Stimulated activated naive CD8-positive, alpha-beta T cell treated with anti-CD3 and anti-CD28 coated beads, Interleukin-15, Interleukin-2, amounts not matched to agents 100 ng/mL and 50 ng/mL, for 24 hours (primary cell): Measurements from ENCODE around the gene LHFPL4.

ENCODE experiments used
- H3K27ac Mint-ChIP-seq: one replicate; pipeline ENCODE4 v1.8.0; 2021; ENCODE audit warnings: mild to moderate bottlenecking, mixed read lengths
- H3K27me3 Mint-ChIP-seq: one replicate; pipeline ENCODE4 v1.8.0; 2021; ENCODE audit warnings: mixed read lengths
- H3K36me3 Mint-ChIP-seq: one replicate; pipeline ENCODE4 v1.8.0; 2021; ENCODE audit warnings: low read depth, mixed read lengths
- H3K4me1 Mint-ChIP-seq: one replicate; pipeline ENCODE4 v1.8.0; 2021; ENCODE audit warnings: low read depth, mixed read lengths
- H3K4me3 Mint-ChIP-seq: one replicate; pipeline ENCODE4 v1.8.0; 2021; ENCODE audit warnings: mild to moderate bottlenecking, mixed read lengths
- H3K9me3 Mint-ChIP-seq: one replicate; pipeline ENCODE4 v1.8.0; 2021; ENCODE audit warnings: mixed read lengths

The LHFPL4 gene

DNA sequence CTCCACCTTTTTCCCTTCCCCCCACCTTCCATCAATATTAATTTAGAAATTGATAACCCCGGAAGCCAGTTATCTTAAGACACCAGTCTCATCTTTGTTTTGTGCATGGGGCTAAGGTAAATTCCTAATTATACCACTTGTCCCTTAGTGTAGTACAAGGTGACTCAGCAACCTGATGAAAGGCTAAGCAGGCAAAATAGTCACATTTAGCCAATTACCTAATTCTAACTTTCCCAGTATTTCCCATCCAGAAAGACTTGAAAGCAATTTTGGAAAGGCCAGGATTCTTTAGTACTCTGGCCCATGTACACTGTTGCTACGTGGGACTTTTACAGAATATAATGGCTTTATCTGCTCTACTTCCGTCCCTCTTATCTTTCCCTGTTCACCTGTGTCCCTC lies 83.6 kb downstream of the LHFPL4 start:
- Mint-ChIP-seq H3K36me3 (peaks cover 82% of the 10 kb centered on the region), H3K4me1 (peaks cover 10% of the 10 kb centered on the region), H3K9me3 (no peaks in the 10 kb centered on the region), H3K27ac (peak overlapping the region; percentile 56), H3K4me3 (no peak overlapping the region), H3K27me3 (no peaks in the 10 kb centered on the region)

DNA sequence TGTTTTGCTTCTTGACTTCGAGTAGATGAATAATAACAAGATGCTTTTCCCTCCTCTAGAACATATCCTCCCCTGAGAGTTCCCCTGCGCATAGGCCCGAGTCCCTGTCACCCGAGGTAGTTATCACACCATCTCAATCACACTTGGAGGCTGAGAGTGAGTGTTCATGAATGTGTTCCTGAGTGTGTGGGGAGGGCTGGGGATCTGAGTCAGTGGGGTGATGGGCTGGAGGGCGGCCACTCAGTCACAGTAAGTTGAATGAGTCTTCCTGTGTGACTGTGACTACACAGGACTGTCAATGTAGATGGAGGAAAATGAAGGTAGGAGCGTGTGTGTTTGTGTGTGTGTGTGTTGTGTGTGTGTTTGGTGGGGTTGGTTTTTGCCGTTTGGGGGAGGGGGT lies 85.2 kb downstream of the LHFPL4 start:
- Mint-ChIP-seq H3K4me1 (peaks cover 10% of the 10 kb centered on the region), H3K36me3 (peaks cover 79% of the 10 kb centered on the region), H3K27ac (peak overlapping the region; percentile 49), H3K4me3 (no peak overlapping the region), H3K27me3 (no peaks in the 10 kb centered on the region), H3K9me3 (no peaks in the 10 kb centered on the region)

DNA sequence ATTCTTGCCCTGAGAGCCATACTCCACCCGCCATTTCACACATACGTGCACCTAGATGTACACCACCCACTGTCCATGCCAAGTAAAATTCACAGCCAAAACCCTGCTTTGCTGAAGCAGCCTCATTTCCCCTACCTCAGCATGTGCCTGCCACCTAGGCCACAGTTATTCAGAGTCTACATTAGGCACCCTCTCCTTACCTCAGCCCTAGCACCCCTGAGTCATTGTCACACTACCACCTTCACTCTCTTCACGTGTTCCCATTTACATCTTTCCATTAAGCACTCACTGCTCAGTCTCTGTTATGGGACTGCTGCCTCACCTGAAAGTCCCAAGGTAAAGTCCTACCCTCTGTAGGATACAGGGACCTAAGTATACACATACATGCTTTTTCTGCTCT lies 86.2 kb downstream of the LHFPL4 start:
- Mint-ChIP-seq H3K27ac (peak overlapping the region; percentile 54), H3K4me1 (peaks cover 10% of the 10 kb centered on the region), H3K4me3 (no peak overlapping the region), H3K36me3 (peaks cover 72% of the 10 kb centered on the region), H3K9me3 (no peaks in the 10 kb centered on the region), H3K27me3 (no peaks in the 10 kb centered on the region)

DNA sequence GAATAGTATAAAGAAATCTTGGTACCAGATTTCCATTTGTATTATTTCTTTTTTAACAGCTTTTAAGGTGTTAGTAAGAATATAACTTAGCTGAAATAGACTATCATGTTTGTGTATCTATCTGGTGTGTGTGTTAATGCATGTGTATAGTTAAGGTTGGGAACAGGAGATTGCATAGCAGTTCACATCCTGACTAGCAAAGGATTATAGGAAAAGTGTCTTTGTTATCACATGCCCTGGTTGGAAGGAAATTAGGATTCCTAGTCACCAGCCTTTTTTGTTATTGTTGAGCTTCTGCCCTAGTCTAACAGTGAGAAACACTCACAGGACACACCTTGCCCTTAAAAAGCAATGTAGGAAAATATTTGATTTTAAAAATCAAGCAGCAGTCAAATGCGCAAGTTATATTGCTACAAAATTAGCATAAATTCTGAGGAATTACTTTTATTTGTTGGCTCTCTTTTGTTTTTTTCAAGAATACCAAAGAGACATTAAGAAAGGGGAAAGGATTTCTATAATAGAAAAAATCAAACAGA lies 98.0 kb downstream of the LHFPL4 start:
- Mint-ChIP-seq H3K27me3 (no peaks in the 10 kb centered on the region), H3K4me1 (peaks cover 16% of the 10 kb centered on the region), H3K4me3 (no peak overlapping the region), H3K36me3 (peaks cover 62% of the 10 kb centered on the region), H3K9me3 (no peaks in the 10 kb centered on the region), H3K27ac (no peak overlapping the region)

DNA sequence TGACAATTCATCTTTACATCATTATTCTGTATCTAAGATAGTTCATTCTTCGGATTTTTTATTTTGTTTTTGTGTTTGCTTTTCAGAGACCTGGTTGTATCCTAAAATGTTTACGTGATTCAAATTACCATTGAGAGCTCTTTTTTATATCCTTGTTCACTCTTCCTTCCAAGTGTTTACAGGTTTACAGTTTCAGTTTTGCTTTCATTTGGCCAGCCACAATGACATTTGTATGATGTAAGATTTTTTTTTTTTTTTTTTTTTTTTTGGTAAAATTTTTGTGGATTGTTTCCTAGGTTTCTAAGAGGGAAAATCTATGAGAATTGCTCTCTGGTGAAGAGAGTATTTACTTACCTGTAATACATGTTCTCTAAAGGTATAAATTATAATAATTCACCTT lies 101.2 kb downstream of the LHFPL4 start:
- peaks cover 76% of the 10 kb centered on the region for H3K36me3 Mint-ChIP-seq
- H3K27me3 Mint-ChIP-seq, result no peaks in the 10 kb centered on the region
- peaks cover 24% of the 10 kb centered on the region for H3K4me1 Mint-ChIP-seq
- H3K27ac Mint-ChIP-seq, result peak overlapping the region; percentile 69
- H3K9me3 Mint-ChIP-seq, result no peaks in the 10 kb centered on the region
- H3K4me3 Mint-ChIP-seq, result no peak overlapping the region

DNA sequence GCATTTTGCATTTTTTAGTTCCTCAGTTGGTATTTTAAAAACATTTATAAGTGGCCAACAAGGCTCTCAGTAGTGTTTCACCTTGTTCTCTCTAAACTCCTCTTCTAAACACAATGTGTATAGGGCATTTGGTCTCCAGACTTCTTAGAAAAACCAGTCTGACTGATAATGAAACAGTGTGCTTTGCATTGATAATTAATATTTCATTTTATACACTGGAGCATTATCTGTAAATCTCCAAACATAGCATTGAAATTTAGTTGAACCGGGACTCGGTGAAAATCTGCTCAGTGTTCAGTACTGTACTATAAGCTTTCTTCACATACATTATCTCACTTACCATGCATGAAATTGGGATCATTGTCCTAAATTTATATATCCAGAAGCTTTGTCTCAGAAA lies 102.6 kb downstream of the LHFPL4 start:
- H3K27ac Mint-ChIP-seq, result no peak overlapping the region

DNA sequence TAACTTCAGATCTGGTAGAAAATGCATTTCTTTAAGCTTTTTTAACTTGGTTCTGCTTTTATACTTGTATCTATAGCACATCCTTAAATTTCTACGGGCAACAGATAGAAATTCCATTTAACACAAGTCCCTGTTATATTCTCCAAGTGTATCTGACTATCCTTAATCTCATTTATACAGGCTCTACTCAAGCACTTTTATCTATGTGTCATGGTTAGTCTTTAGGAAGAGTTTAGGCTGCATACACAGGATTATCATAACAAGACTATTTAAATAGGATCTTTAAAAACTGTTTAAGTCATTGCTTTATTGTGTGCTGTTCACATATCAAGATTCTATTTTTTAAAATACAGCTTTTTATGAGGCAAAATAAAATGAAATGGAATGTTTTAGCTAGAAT lies 103.5 kb downstream of the LHFPL4 start:
- Mint-ChIP-seq H3K9me3 (no peaks in the 10 kb centered on the region), H3K36me3 (peaks cover 79% of the 10 kb centered on the region), H3K4me1 (peaks cover 24% of the 10 kb centered on the region), H3K4me3 (no peak overlapping the region), H3K27me3 (no peaks in the 10 kb centered on the region), H3K27ac (no peak overlapping the region)

More for the DNA sequence above, 102.6 kb downstream of the LHFPL4 start:
- Mint-ChIP-seq H3K4me3 (no peak overlapping the region), H3K27me3 (no peaks in the 10 kb centered on the region), H3K4me1 (peaks cover 24% of the 10 kb centered on the region), H3K36me3 (peaks cover 80% of the 10 kb centered on the region), H3K9me3 (no peaks in the 10 kb centered on the region)

DNA sequence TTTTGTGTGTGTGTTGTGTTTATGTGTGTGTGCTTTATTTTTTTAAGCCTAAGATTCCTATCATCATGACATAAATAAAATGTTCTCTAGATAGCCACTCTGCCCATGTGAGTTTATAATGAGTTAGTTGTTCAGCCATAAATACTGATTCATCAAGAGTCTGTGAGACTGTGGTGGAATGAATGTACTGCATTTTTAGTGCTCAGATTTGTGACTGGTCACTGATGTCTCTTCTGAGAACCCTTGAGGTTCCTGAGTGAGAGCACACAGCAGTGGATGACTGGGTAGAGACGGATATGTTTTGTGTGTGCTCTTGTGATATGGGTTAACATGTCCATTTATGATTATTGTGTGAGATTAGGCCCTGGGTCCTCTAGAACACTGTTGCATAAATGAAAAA lies 105.0 kb downstream of the LHFPL4 start:
- Mint-ChIP-seq H3K27me3 (no peaks in the 10 kb centered on the region), H3K4me3 (no peak overlapping the region), H3K9me3 (no peaks in the 10 kb centered on the region), H3K27ac (no peak overlapping the region), H3K36me3 (peaks cover 81% of the 10 kb centered on the region), H3K4me1 (peaks cover 24% of the 10 kb centered on the region)
